Eye (tissue), 1 donor: Measurements from ENCODE around the gene POLA2.
"Not testable (repeated sequence)": the region's sequence is repeated elsewhere in the genome, so short reads cannot be mapped to it uniquely, and the experiment has no call there.

ENCODE experiments used
- DNase-seq: peaks from one replicate; pipeline ENCODE4 v3.0.0-alpha.2; 2015

The POLA2 gene

GRCh38 chr11:65310215-65310614, 48.5 kb downstream of the POLA2 start:
- DNase-seq, result no peak

DNA sequence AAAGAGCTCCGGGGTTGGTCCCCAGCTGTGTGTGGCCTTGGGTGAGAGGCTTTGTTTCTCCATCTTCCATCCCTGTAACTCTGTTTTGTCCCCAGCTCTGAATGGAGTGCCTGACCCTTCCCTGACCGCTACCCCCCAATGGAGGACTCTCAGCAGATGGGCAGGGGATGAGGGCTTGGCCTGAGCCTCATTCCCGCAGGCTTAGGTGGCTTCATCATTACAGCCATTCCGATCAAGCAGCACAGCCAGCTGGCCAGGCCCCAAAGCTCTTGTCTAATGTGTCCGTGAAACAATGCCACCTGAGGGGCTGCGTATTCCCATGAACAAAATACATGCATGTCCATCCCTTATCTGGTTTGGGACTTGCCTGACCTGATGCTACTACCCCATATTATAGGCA, 49.0 kb downstream of the POLA2 start:
- peak; percentile 84 for DNase-seq

DNA sequence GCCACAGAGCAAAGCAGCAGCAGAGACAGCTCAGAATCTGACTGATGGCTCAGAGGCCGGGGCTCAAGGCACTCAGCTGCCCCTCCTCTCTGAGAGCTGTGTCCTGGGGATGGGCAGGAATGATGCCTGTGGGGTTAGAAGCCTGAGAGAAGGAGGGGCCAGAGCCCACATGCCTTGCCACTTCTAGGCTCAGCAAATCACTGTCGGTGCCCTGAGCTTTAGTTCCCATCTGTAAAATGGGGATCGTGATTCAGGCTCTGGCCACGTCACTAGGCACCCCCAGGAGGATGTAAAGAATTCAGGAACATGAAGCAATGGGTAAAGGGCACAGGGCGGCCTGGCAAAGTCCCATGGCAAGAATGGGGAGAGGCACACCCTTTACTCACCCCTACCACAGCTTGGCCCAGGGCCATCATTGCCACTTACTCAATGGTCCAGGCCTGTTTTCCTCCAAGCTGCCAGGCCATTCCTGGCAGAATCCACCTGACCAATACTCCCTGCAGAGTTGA, 49.5 kb downstream of the POLA2 start:
- no peak for DNase-seq

DNA sequence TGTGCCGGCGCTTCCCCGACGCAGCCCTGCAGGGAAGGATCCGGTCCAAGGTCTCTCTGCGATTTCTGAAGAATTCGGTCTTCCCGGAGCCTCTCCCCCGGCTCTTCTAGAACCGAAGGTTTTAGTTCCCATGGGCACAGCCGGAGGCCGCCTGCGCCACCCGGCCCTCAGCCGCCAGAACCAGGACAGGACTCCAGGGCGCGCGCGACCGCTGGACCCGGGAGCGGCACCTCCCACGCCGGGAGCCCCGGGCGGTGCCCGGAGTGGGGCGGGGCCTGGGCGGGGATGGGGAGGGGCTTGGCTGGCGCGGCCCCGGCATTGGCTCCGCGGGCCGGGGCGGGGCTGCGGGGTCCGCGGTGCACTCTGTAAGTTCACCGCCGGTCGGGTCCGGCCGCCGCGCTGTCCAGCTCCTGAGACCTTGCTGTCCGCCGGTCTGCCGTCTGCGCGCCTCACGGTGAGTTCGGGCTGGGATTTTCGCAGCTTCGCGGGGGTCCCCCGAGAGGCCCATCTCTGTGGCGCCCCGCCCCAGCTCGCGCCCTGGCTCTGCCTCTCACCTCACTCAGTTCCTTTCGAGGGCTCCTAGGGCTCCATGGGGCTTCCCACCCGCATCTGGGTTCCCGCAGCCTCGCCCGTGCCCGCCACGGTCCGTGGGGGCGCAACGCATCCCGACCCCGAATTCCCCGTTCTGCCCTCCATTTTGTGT, 52.9 kb downstream of the POLA2 start, which contains the start of gene CDC42EP2:
Gene CDC42EP2 (plus strand): TSS at position 366 of the 703 bp plus-strand sequence. CDS start 6,033 bp downstream, outside the sequence.
- DNase-seq, result peak; percentile 88

GRCh38 chr11:65315204-65315865, 53.6 kb downstream of the POLA2 start:
- peak; percentile 95 for DNase-seq

- no peak for DNase-seq
Measured at GRCh38 chr11:65315866-65316226, 54.1 kb downstream of the POLA2 start.

DNA sequence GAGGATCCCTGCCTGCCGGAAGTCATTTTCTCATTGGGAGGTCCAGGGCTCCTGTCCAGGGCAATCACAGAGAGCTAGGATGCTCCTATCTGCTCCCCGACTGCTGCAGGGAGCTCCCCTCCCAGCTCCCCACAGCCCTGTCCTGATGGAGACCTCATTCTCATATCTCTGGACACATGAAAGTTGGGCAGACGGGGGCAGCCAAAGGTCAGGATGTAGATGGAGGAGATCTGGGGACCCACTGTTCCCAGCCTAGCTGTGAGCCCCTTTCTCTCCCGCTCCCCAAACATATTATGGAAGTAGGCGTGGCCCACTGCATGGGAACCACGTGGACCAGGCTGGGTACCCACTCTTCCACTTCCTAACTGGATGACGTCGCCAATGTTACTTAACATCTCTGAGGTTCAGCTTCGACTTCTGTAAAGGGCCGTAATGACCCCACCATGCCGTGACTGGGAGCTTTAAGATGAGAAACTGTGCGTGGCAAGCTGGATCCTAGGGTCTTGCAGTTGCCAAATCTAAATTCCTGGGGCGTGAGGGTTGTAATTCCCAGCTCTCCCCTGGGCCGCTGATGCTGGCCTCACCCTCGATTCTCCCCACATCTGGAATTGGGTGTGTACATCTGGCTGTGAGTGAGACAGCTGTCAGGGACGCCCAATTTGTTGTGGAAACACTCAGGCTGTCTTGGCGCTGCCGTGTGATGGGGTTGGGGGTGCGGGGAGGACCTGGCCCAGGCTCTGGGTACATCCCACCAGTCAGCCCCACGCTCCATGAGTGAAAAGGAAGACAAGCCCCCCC, 54.7 kb downstream of the POLA2 start:
- DNase-seq, result peak; percentile 77

DNA sequence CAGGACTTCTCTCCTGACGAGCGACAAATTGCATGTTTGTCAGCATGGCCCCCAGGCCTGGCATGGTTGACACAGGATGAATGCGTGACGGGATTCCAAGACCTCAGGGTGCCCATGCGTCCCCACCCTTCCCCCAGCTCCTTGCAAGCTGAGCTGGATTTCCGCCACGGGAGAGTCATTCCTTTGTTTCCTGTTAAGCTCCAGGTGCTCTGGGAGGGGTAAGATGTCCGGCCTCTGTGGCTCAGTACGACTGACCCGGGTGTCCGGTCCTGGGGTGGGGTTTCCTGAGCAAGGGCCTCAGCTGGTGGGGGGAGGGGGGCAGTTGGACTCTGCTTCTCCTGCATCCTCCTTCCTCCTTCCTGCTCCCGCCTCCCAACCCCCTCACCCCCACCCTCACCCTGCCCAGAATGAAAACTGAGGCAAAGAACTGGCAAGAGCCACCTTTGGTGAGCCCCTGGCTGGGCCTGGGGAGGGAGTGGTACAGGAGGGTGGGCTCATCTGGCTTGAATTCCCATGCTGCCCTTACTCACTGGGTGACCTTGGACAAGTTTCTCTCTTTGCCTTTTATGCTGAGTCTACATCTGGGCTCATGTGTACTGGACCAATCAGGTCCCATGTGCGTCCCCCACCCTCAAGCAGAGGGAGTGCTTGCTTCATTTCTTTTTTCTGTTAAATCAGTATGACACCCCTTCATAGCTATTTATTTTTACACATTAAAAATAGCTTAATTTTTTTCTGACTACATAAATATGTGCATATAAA, 55.4 kb downstream of the POLA2 start:
- peak; percentile 71 for DNase-seq

GRCh38 chr11:65320386-65321075, 58.8 kb downstream of the POLA2 start:
- no peak for DNase-seq

GRCh38 chr11:65321076-65321475, 59.3 kb downstream of the POLA2 start:
- DNase-seq, result no peak

DNA sequence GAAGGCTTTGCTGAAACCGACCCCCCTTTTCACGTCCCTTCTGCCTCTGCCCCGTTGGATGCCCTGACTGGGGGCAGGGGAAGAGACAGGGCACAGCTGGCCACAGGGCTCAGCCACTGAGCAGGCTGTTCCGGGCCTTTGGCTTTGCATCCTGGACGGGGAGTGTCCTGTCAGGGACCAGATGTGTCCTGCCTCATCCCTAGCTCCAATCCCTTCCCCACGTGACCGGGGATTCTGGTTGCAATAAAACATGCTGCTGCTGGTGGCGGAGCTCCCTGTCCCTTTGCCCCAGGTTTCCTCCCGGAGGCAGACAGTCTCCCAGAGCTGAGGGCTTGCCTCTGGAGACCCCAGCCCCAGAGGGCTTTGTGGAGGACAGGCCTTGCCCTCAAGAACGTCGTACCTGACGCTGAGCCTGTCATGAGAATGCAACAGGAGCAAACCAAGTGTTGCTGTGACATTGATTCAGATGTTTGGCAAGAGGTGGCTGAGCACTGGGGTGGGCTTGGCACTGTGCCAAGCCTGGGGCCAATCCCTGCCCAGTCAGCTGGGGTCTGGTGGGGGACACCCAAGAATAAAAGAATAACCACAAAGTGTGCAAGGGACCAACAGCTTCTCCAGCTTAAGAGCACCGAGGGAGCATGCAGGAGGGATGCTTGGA, 60.2 kb downstream of the POLA2 start:
- DNase-seq, result no peak

- DNase-seq, result no peak
Measured at GRCh38 chr11:65323813-65324212, 62.1 kb downstream of the POLA2 start.

DNA sequence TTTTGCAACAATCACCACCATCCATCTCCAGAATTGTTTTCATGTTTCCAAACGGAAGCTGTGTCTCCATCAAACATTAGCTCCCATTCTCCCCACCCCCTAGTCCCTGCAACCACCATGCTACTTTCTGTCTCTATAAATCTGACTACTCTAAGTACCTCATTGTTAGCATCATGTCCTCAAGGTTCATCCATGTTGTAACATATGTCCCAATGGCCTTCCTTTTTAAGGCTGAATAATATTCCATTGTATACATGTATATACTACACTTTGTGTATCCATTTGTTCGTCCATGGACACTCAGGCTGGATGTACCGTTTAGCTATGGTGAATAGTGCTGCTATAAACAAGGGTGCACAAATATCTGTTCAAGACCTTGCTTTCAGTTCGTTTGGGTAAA, 63.7 kb downstream of the POLA2 start:
- DNase-seq, result no peak

GRCh38 chr11:65327021-65327420, 65.3 kb downstream of the POLA2 start:
- no peak for DNase-seq

- DNase-seq, result no peak
Measured at GRCh38 chr11:65329478-65329877, 67.7 kb downstream of the POLA2 start.

- DNase-seq, result peak; percentile 98
Measured at GRCh38 chr11:65329944-65330403, 68.2 kb downstream of the POLA2 start.

DNA sequence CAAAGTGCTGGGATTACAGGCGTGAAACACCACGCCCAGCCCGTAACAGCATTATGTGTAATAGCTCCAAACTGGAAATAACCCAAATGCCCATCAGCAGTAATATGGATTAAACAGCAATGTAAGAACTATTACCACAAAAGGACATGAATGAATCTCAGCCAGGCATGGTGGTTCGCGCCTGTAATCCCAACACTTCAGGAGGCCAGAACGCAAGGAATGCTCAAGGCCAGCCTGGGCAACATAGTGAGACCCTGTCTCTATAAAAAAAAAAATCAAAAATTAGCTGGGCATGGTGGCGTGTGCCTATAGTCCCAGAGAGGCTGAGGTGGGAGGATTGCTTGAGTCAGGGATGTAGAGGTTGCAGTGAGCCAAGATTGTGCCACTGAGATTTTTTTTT, 68.8 kb downstream of the POLA2 start:
- no peak for DNase-seq

GRCh38 chr11:65332591-65332990, 70.8 kb downstream of the POLA2 start:
- DNase-seq, result not testable (repeated sequence)

- DNase-seq, result peak; percentile 22
Measured at GRCh38 chr11:65334696-65335295, 73.0 kb downstream of the POLA2 start.

DNA sequence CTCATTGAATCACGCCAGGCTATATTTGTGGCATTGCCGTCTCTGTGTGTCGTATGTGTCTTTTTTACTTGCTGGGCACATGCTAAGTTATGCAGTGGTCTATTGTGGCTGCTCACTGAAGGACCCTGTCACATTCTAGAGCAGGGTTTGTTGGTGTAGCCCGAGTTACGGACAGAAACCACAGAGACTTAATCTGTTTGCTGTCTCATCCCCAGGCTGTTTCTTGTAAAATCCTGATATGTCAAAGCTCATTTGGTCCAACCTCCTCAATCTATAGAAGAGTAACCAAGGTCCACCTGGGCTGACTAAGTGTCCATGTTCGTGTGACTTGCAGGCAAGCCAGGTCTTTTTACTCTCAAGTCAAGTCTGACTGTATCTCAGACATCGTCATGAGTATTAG, 76.9 kb downstream of the POLA2 start:
- no peak for DNase-seq

DNA sequence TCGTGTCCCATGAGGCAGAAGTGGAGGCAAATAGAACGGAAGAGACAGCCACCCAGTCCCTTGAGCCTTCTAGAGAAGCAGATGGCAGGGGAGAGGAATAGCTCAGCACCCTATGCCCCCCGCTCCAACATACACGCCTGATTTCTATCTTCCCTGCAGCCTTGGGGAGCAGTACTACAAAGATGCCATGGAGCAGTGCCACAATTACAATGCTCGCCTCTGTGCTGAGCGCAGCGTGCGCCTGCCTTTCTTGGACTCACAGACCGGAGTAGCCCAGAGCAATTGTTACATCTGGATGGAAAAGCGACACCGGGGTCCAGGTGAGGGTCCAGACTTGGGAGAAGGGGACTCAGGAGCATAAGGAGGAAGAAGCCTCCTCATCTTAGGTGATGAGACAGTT, 78.5 kb downstream of the POLA2 start:
- DNase-seq, result no peak
